Mesendoderm (in vitro differentiated cells): ENCODE data around the gene JPH2.

Experiments
- DNase-seq: peaks from one replicate; pipeline ENCODE4 v3.0.0; 2013
- H2AK5ac ChIP-seq: 2 replicates; pipeline ENCODE4 v1.6.1; 2013; ENCODE audit warnings: low read length, inconsistent platforms
- H2BK120ac ChIP-seq: 2 replicates; pipeline ENCODE4 v1.6.1; 2013; ENCODE audit warnings: low read depth, mild to moderate bottlenecking, low read length, moderate library complexity, mixed read lengths
- H2BK15ac ChIP-seq: replicated peaks from 2 replicates; pipeline ENCODE4 v1.6.1; 2013; ENCODE audit warnings: low read depth, mild to moderate bottlenecking, moderate library complexity
- H2BK5ac ChIP-seq: 2 replicates; pipeline ENCODE4 v1.6.1; 2013; ENCODE audit warnings: low read length, inconsistent platforms
- H3K18ac ChIP-seq: 2 replicates; pipeline ENCODE4 v1.6.1; 2013; ENCODE audit warnings: mild to moderate bottlenecking, low read length, mixed read lengths
- H3K23ac ChIP-seq: one replicate; pipeline ENCODE4 v1.6.1; 2013; ENCODE audit warnings: low read length
- H3K27ac ChIP-seq: 2 replicates; pipeline ENCODE4 v1.5.1; 2013; ENCODE audit warnings: low read depth, mild to moderate bottlenecking, inconsistent platforms, low read length, moderate library complexity
- H3K27me3 ChIP-seq: 2 replicates; pipeline ENCODE4 v1.6.1; 2013; ENCODE audit warnings: low read length, control low read depth, mild to moderate bottlenecking, inconsistent platforms; ENCODE audit not compliant: insufficient read depth, poor library complexity
- H3K36me3 ChIP-seq: 2 replicates; pipeline ENCODE4 v1.6.1; 2013; ENCODE audit warnings: low read length, inconsistent platforms; ENCODE audit not compliant: control insufficient read depth, insufficient read depth
- H3K4ac ChIP-seq: one replicate; pipeline ENCODE4 v1.6.1; 2013; ENCODE audit warnings: low read depth, mild to moderate bottlenecking, low read length, moderate library complexity
- H3K4me1 ChIP-seq: 2 replicates; pipeline ENCODE4 v1.6.1; 2013; ENCODE audit warnings: low read depth, low read length, inconsistent platforms; ENCODE audit not compliant: control insufficient read depth
- H3K4me2 ChIP-seq: 2 replicates; pipeline ENCODE4 v1.6.1; 2013; ENCODE audit warnings: low read length
- H3K4me3 ChIP-seq: 2 replicates; pipeline ENCODE4 v1.5.1; 2013; ENCODE audit warnings: mild to moderate bottlenecking, low read length
- H3K56ac ChIP-seq: one replicate; pipeline ENCODE4 v1.6.1; 2013; ENCODE audit warnings: low read length
- H3K79me1 ChIP-seq: 2 replicates; pipeline ENCODE4 v1.6.1; 2013; ENCODE audit warnings: low read length, inconsistent platforms
- H3K79me2 ChIP-seq: 2 replicates; pipeline ENCODE4 v1.6.1; 2013; ENCODE audit warnings: mild to moderate bottlenecking, low read length; ENCODE audit not compliant: control insufficient read depth, insufficient read depth
- H3K9ac ChIP-seq: 2 replicates; pipeline ENCODE4 v1.6.1; 2013; ENCODE audit warnings: low read length, inconsistent platforms
- H4K5ac ChIP-seq: one replicate; pipeline ENCODE4 v1.6.1; 2013; ENCODE audit warnings: low read length
- H4K8ac ChIP-seq: one replicate; pipeline ENCODE4 v1.6.1; 2013; ENCODE audit warnings: low read depth, mild to moderate bottlenecking, control low read depth, low read length, moderate library complexity
- WGBS: extraction: QIAGEN DNeasy Blood & Tissue Kit; methylation state at CpG from one replicate; pipeline ENCODE4 v1.1.7; 2013; ENCODE audit warnings: low lambda C conversion rate, missing lambda C conversion rate; ENCODE audit not compliant: insufficient coverage; ENCODE audit errors: extremely low coverage; 5-methylcytosine and 5-hydroxymethylcytosine counted together

JPH2 gene

GRCh38 chr20:44089987-44090674 is 96.9 kb downstream of the JPH2 start:
- H3K56ac ChIP-seq: no peak overlapping the region
- no peak overlapping the region for H2BK5ac ChIP-seq
- no peak overlapping the region for H3K18ac ChIP-seq
- no peak overlapping the region for H3K4me2 ChIP-seq
- no peaks in the 10 kb centered on the region for H3K4me1 ChIP-seq
- H3K4ac ChIP-seq: no peak overlapping the region
- H3K4me3 ChIP-seq: no peak overlapping the region
- H3K27me3 ChIP-seq: no peaks in the 10 kb centered on the region
- H4K5ac ChIP-seq: no peak overlapping the region
- no peak overlapping the region for H3K9ac ChIP-seq
- no peaks in the 10 kb centered on the region for H3K36me3 ChIP-seq
- H2AK5ac ChIP-seq: no peak overlapping the region
- no peaks in the 10 kb centered on the region for H3K79me2 ChIP-seq
- no peak overlapping the region for H3K27ac ChIP-seq
- no peak overlapping the region for H3K23ac ChIP-seq
- no CpG with 5 or more reads among the region's 7 CpGs for WGBS
- H2BK120ac ChIP-seq: no peak overlapping the region
- no peak overlapping the region for H4K8ac ChIP-seq
- DNase-seq: peak; percentile 63
- no peaks in the 10 kb centered on the region for H3K79me1 ChIP-seq
- no peak overlapping the region for H2BK15ac ChIP-seq

GRCh38 chr20:44087857-44088120 is 99.2 kb downstream of the JPH2 start:
- no peaks in the 10 kb centered on the region for H3K36me3 ChIP-seq
- no peaks in the 10 kb centered on the region for H3K79me1 ChIP-seq
- no peak overlapping the region for H3K27ac ChIP-seq
- H3K18ac ChIP-seq: no peak overlapping the region
- no peak overlapping the region for H2BK5ac ChIP-seq
- no peaks in the 10 kb centered on the region for H3K27me3 ChIP-seq
- no peaks in the 10 kb centered on the region for H3K4me1 ChIP-seq
- no peak overlapping the region for H2AK5ac ChIP-seq
- no peak overlapping the region for H3K4me3 ChIP-seq
- DNase-seq: no peak
- H3K23ac ChIP-seq: no peak overlapping the region
- H3K79me2 ChIP-seq: no peaks in the 10 kb centered on the region
- H4K5ac ChIP-seq: no peak overlapping the region
- H3K56ac ChIP-seq: no peak overlapping the region
- H3K4me2 ChIP-seq: no peak overlapping the region
- no peak overlapping the region for H4K8ac ChIP-seq
- whole genome bisulfite sequencing: no CpG with 5 or more reads among the region's 4 CpGs
- H3K4ac ChIP-seq: no peak overlapping the region
- H2BK15ac ChIP-seq: no peak overlapping the region
- H3K9ac ChIP-seq: no peak overlapping the region
- no peak overlapping the region for H2BK120ac ChIP-seq

- no peak overlapping the region for H3K9ac ChIP-seq
- no peak overlapping the region for H2BK5ac ChIP-seq
- no peak overlapping the region for H3K4me3 ChIP-seq
- H3K27ac ChIP-seq: no peak overlapping the region
- no peak overlapping the region for H3K4me2 ChIP-seq
- H3K27me3 ChIP-seq: no peaks in the 10 kb centered on the region
- H3K79me2 ChIP-seq: no peaks in the 10 kb centered on the region
- no CpG with 5 or more reads among the region's 15 CpGs for WGBS
- no peak overlapping the region for H3K23ac ChIP-seq
- no peaks in the 10 kb centered on the region for H3K36me3 ChIP-seq
- no peak overlapping the region for H3K18ac ChIP-seq
- H3K56ac ChIP-seq: no peak overlapping the region
- no peak overlapping the region for H2AK5ac ChIP-seq
- no peaks in the 10 kb centered on the region for H3K79me1 ChIP-seq
- no peak overlapping the region for H2BK120ac ChIP-seq
- DNase-seq: no peak
- no peak overlapping the region for H4K8ac ChIP-seq
- no peak overlapping the region for H4K5ac ChIP-seq
- H2BK15ac ChIP-seq: no peak overlapping the region
- H3K4ac ChIP-seq: no peak overlapping the region
- H3K4me1 ChIP-seq: no peaks in the 10 kb centered on the region
Measured at GRCh38 chr20:44087051-44087856, 99.7 kb downstream of the JPH2 start.

- no peak overlapping the region for H3K18ac ChIP-seq
- no peak overlapping the region for H2BK120ac ChIP-seq
- no peak overlapping the region for H3K9ac ChIP-seq
- no peak overlapping the region for H3K56ac ChIP-seq
- H3K79me2 ChIP-seq: no peaks in the 10 kb centered on the region
- no peak overlapping the region for H3K4me2 ChIP-seq
- DNase-seq: no peak
- no peak overlapping the region for H4K8ac ChIP-seq
- no peak overlapping the region for H2BK15ac ChIP-seq
- no peak overlapping the region for H3K23ac ChIP-seq
- WGBS: no CpG with 5 or more reads among the region's 17 CpGs
- H4K5ac ChIP-seq: no peak overlapping the region
- no peaks in the 10 kb centered on the region for H3K4me1 ChIP-seq
- H3K36me3 ChIP-seq: no peaks in the 10 kb centered on the region
- no peak overlapping the region for H2BK5ac ChIP-seq
- no peaks in the 10 kb centered on the region for H3K79me1 ChIP-seq
- no peak overlapping the region for H3K27ac ChIP-seq
- H3K4ac ChIP-seq: no peak overlapping the region
- no peaks in the 10 kb centered on the region for H3K27me3 ChIP-seq
- H2AK5ac ChIP-seq: no peak overlapping the region
- H3K4me3 ChIP-seq: no peak overlapping the region
Measured at GRCh38 chr20:44085616-44086434, 101.2 kb downstream of the JPH2 start.

GRCh38 chr20:44084891-44085290 is 102.1 kb downstream of the JPH2 start:
- Histone ChIP-seq H3K79me1 (no peaks in the 10 kb centered on the region), H3K4me1 (no peaks in the 10 kb centered on the region), H3K56ac (no peak overlapping the region), H3K27me3 (no peaks in the 10 kb centered on the region), H3K27ac (no peak overlapping the region), H3K36me3 (no peaks in the 10 kb centered on the region), H3K23ac (no peak overlapping the region), H4K5ac (no peak overlapping the region), H3K9ac (no peak overlapping the region), H4K8ac (no peak overlapping the region), H2BK120ac (no peak overlapping the region), H3K4me3 (no peak overlapping the region), H3K79me2 (no peaks in the 10 kb centered on the region), H3K18ac (no peak overlapping the region), H3K4me2 (no peak overlapping the region), H2AK5ac (no peak overlapping the region), H2BK15ac (no peak overlapping the region), H2BK5ac (no peak overlapping the region), H3K4ac (no peak overlapping the region)
- no CpG with 5 or more reads among the region's 7 CpGs for WGBS
- no peak for DNase-seq
